GM12873 (cell line): ENCODE measurements around the gene DNMT3A.

Experiments
- TF ChIP-seq, protein P1 (sequence below): IDR thresholded peaks from 2 replicates; pipeline ENCODE4 v1.5.1; 2012; ENCODE audit warnings: low read depth, mild to moderate bottlenecking, moderate library complexity, low read length, control low read depth; ENCODE audit not compliant: insufficient read depth; ENCODE audit errors: missing control alignments

DNMT3A gene

DNA sequence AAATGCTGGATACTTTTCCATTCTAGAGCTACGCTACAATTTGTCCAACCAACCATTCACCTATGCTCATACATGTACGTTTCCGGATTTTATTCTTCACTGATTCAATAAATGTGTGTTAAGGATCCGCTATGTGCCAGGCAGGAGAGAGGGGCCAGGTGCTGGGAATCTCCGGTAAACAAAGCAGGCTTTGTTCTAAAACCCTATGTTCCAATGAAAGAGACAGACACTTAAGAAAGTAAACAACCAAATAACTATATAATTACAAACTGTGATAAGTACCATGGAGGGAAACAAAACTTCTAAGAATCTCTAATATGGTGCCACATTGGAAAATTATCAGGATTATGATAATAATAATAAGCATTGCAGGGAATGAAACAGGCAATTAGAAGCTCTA is 151.2 kb downstream of the DNMT3A start:
- TF ChIP-seq, protein P1, sequence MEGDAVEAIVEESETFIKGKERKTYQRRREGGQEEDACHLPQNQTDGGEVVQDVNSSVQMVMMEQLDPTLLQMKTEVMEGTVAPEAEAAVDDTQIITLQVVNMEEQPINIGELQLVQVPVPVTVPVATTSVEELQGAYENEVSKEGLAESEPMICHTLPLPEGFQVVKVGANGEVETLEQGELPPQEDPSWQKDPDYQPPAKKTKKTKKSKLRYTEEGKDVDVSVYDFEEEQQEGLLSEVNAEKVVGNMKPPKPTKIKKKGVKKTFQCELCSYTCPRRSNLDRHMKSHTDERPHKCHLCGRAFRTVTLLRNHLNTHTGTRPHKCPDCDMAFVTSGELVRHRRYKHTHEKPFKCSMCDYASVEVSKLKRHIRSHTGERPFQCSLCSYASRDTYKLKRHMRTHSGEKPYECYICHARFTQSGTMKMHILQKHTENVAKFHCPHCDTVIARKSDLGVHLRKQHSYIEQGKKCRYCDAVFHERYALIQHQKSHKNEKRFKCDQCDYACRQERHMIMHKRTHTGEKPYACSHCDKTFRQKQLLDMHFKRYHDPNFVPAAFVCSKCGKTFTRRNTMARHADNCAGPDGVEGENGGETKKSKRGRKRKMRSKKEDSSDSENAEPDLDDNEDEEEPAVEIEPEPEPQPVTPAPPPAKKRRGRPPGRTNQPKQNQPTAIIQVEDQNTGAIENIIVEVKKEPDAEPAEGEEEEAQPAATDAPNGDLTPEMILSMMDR: no peak

GRCh38 chr2:25188405-25188804 is 153.3 kb downstream of the DNMT3A start:
- TF ChIP-seq, protein P1: no peak

GRCh38 chr2:25187729-25188350 is 153.9 kb downstream of the DNMT3A start:
- TF ChIP-seq, protein P1: no peak

GRCh38 chr2:25184254-25184653 is 157.5 kb downstream of the DNMT3A start:
- TF ChIP-seq, protein P1: no peak

DNA sequence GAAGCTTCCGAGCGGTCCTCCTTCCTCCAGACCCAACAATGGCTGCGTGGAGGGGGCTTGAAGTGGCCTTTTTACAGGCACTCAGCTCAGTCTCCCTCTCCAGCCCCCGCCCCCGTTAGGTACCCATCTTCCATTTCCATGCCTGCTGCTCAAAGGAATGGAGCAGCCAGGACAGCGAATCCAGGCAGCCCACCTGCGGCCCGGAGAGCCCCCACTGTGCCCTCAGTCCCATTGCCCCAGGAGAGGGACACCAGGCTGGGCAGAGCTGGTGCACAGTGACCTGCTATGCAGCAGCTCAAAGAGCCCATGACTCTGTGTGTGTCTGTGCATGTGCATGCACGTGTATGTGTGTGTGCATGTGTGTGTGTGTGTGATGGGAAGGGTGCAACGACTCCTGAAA is 162.7 kb downstream of the DNMT3A start:
- TF ChIP-seq, protein P1: no peak
